Loucy (cell line): ENCODE measurements around the gene RASAL1.
"Not testable (repeated sequence)": the region's sequence is repeated elsewhere in the genome, so short reads cannot be mapped to it uniquely, and the experiment has no call there.

Experiments
- H2AFZ ChIP-seq: fragments of 200-600 bp; sonication (generic); 2 replicates; pipeline ENCODE4 v1.6.0; 2016; ENCODE audit warnings: antibody characterized with exemption, mild to moderate bottlenecking, low read length, moderate library complexity
- H3F3A ChIP-seq: fragments of 200-600 bp; 2 replicates; pipeline ENCODE4 v1.6.0; 2016; ENCODE audit warnings: antibody characterized with exemption, low read depth, mild to moderate bottlenecking
- H3K27me3 ChIP-seq: fragments of 200-600 bp; sonication (generic); 2 replicates; pipeline ENCODE4 v1.6.1; 2014; ENCODE audit warnings: low read length, mild to moderate bottlenecking; ENCODE audit not compliant: insufficient read depth, poor library complexity, severe bottlenecking
- H3K36me3 ChIP-seq: fragments of 200-600 bp; sonication (generic); 2 replicates; pipeline ENCODE4 v1.6.1; 2016; ENCODE audit warnings: low read length; ENCODE audit not compliant: insufficient read depth
- H3K4me1 ChIP-seq: fragments of 200-600 bp; sonication (generic); 2 replicates; pipeline ENCODE4 v1.5.1; 2014; ENCODE audit warnings: low read length, mild to moderate bottlenecking; ENCODE audit not compliant: insufficient read depth, poor library complexity, severe bottlenecking
- H3K4me2 ChIP-seq: fragments of 200-600 bp; sonication (generic); 2 replicates; pipeline ENCODE4 v1.6.0; 2014; ENCODE audit warnings: antibody characterized with exemption, low read length, low read depth, mild to moderate bottlenecking; ENCODE audit not compliant: poor library complexity, severe bottlenecking
- H3K4me3 ChIP-seq: fragments of 200-600 bp; sonication (generic); 2 replicates; pipeline ENCODE4 v1.5.1; 2014; ENCODE audit warnings: low read length, mild to moderate bottlenecking, mixed read lengths; ENCODE audit not compliant: poor library complexity, severe bottlenecking
- H3K79me2 ChIP-seq: fragments of 200-600 bp; sonication (generic); 2 replicates; pipeline ENCODE4 v1.6.1; 2014; ENCODE audit warnings: low read length; ENCODE audit not compliant: insufficient read depth
- H3K9ac ChIP-seq: fragments of 200-600 bp; sonication (generic); 2 replicates; pipeline ENCODE4 v1.6.0; 2014; ENCODE audit warnings: mild to moderate bottlenecking, low read depth, low read length, moderate library complexity; ENCODE audit not compliant: poor library complexity, severe bottlenecking
- H3K9me2 ChIP-seq: fragments of 200-600 bp; sonication (generic); replicated peaks from 2 replicates; pipeline ENCODE4 v1.6.1; 2016; ENCODE audit warnings: low read depth, low read length, mixed read lengths
- H3K9me3 ChIP-seq: fragments of 200-600 bp; sonication (generic); 2 replicates; pipeline ENCODE4 v1.6.1; 2014; ENCODE audit warnings: mild to moderate bottlenecking, antibody characterized with exemption, low read length, low read depth; ENCODE audit not compliant: insufficient read depth
- H4K20me1 ChIP-seq: fragments of 200-600 bp; sonication (generic); 2 replicates; pipeline ENCODE4 v1.6.0; 2014; ENCODE audit warnings: antibody characterized with exemption, low read length, mild to moderate bottlenecking; ENCODE audit not compliant: insufficient read depth, poor library complexity, severe bottlenecking
- EZH2phosphoT487 ChIP-seq: fragments of 200-600 bp; IDR thresholded peaks from 2 replicates; pipeline ENCODE4 v1.6.1; 2018; ENCODE audit warnings: antibody characterized with exemption, mild to moderate bottlenecking, moderate library complexity, borderline replicate concordance
- TF ChIP-seq, protein P1 (sequence below): fragments of 200-600 bp; sonication (generic); conservative IDR thresholded peaks from 2 replicates; pipeline ENCODE4 v1.5.1; 2014; ENCODE audit warnings: mild to moderate bottlenecking, antibody characterized with exemption, low read length

Gene RASAL1

DNA sequence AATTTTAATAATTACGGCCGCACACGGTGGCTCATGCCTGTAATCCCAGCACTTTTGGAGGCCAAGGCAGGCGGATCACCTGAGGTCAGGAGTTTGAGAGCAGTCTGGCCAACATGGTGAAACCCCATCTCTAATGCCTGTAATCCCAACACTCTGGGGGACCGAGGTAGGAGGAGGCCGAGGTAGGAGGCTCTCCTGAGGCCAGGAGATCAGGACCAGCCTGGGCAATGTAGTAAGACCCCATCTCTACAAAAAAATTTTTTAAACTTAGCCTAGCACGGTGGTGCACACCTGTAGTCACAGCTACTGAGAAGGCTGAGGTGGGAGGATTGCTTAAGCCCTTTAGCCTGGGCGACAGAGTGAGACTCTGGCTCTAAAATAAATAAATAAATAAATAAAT, 8.4 kb upstream of the RASAL1 start:
- H3K4me3 ChIP-seq: no peak overlapping the region
- no peak overlapping the region for H3K9ac ChIP-seq
- TF ChIP-seq, protein P1, sequence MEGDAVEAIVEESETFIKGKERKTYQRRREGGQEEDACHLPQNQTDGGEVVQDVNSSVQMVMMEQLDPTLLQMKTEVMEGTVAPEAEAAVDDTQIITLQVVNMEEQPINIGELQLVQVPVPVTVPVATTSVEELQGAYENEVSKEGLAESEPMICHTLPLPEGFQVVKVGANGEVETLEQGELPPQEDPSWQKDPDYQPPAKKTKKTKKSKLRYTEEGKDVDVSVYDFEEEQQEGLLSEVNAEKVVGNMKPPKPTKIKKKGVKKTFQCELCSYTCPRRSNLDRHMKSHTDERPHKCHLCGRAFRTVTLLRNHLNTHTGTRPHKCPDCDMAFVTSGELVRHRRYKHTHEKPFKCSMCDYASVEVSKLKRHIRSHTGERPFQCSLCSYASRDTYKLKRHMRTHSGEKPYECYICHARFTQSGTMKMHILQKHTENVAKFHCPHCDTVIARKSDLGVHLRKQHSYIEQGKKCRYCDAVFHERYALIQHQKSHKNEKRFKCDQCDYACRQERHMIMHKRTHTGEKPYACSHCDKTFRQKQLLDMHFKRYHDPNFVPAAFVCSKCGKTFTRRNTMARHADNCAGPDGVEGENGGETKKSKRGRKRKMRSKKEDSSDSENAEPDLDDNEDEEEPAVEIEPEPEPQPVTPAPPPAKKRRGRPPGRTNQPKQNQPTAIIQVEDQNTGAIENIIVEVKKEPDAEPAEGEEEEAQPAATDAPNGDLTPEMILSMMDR: no peak
- TF ChIP-seq EZH2phosphoT487: no peak
- no peaks in the 10 kb centered on the region for H4K20me1 ChIP-seq
- no peaks in the 10 kb centered on the region for H3K4me1 ChIP-seq
- no peaks in the 10 kb centered on the region for H3K27me3 ChIP-seq
- H3K79me2 ChIP-seq: no peaks in the 10 kb centered on the region
- no peak overlapping the region for H2AFZ ChIP-seq
- no peak overlapping the region for H3K4me2 ChIP-seq
- H3F3A ChIP-seq: no peaks in the 10 kb centered on the region
- H3K9me3 ChIP-seq: no peaks in the 10 kb centered on the region
- H3K9me2 ChIP-seq: no peaks in the 10 kb centered on the region
- H3K36me3 ChIP-seq: no peaks in the 10 kb centered on the region

DNA sequence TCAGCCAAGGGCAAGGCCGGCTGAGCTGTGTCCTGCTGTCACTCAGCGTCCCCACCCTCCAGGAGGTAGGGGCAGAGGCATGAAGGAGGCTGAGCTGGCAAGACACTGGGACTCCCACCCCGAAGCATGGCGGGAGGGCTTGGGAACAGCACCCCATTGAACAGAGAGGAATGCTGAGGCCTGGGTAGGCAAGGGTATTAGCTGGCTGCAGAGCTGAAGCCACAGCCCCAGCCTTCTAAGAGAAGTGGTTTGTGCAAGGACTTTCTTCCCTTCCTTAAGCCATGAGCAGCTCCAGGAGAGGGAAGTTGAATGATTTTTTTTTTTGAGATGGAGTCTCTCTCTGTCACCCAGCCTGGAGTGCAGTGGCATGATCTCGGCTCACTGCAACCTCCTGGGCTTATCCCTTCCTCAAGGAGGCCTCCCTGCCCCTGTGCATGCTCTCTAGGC, 7.3 kb upstream of the RASAL1 start:
- Histone ChIP-seq H3K4me2 (no peak overlapping the region), H4K20me1 (no peaks in the 10 kb centered on the region), H3K9ac (no peak overlapping the region), H3K79me2 (no peaks in the 10 kb centered on the region), H3K9me3 (no peaks in the 10 kb centered on the region), H3K9me2 (no peaks in the 10 kb centered on the region), H3K4me3 (no peak overlapping the region), H3K27me3 (no peaks in the 10 kb centered on the region), H2AFZ (no peak overlapping the region), H3K36me3 (no peaks in the 10 kb centered on the region), H3F3A (no peaks in the 10 kb centered on the region), H3K4me1 (no peaks in the 10 kb centered on the region)
- TF ChIP-seq, protein P1: no peak
- TF ChIP-seq EZH2phosphoT487: no peak

DNA sequence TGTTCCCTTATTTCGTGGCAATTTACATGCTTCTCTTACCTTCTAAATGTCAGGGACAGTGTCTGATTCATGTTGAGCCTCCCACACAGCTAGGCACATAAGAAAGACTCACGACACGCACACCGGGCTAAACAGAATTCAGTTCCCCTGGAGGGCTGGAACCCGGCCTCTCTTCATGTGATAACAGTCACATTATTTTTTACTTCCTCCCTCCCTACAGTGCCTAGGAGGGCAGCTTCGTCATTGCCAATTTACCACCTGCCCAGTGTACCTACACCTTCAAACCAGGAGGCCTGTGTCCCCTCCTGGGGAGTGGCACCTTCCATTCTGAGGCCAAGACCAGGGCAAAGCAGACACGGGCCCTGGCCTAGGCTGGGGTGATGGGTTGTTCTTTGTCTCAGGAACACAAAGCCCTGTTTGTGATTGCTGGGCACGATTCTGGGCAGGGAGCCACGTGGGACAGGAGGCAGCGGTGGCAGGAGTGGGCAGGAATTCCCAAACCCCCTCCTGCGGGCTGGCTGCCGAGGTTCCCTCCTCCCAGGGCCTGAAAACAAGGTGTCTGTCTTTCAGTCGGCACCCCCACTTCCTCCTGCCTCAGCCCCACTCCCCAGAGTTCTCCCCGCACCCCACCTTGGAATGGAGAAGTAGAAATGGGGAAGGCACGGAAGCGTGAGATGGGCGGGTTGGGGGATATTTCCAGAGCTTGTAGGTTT, 6.8 kb upstream of the RASAL1 start:
- TF ChIP-seq, protein P1: no peak
- no peak for TF ChIP-seq EZH2phosphoT487
- H3K9ac ChIP-seq: no peak overlapping the region
- no peaks in the 10 kb centered on the region for H3F3A ChIP-seq
- H2AFZ ChIP-seq: no peak overlapping the region
- H3K9me3 ChIP-seq: no peaks in the 10 kb centered on the region
- no peaks in the 10 kb centered on the region for H4K20me1 ChIP-seq
- H3K9me2 ChIP-seq: no peaks in the 10 kb centered on the region
- H3K79me2 ChIP-seq: no peaks in the 10 kb centered on the region
- H3K27me3 ChIP-seq: no peaks in the 10 kb centered on the region
- H3K4me1 ChIP-seq: no peaks in the 10 kb centered on the region
- no peak overlapping the region for H3K4me3 ChIP-seq
- no peaks in the 10 kb centered on the region for H3K36me3 ChIP-seq
- H3K4me2 ChIP-seq: no peak overlapping the region

DNA sequence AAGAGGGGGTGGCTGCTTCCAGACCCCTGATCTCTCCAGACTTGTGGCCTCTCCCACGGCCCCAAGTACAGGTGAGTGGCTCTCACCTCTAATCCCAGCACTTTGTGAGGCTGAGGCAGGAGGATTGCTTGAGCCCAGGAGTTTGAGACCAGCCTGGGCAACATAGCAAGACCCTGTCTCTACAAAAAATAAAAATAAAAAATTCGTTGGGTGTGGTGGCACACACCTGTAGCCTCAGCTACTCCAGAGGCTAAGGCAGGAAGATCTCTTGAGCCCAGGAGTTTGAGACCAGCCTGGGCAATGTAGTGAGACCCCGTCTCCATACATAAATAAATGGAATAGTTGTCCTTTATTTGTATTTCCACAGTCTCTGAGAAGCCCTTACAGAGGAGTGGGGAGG, 6.2 kb upstream of the RASAL1 start:
- not testable (repeated sequence) for H3K27me3 ChIP-seq, H3K9me3 ChIP-seq, H3K4me1 ChIP-seq, H2AFZ ChIP-seq, H3K4me3 ChIP-seq, H3K4me2 ChIP-seq, H3F3A ChIP-seq, H3K36me3 ChIP-seq, H4K20me1 ChIP-seq, H3K9ac ChIP-seq, H3K79me2 ChIP-seq, H3K9me2 ChIP-seq
